NT2/D1 (cell line): ENCODE results near the gene BRD9.

Experiments
- YY1 ChIP-seq: IDR thresholded peaks from 2 replicates; pipeline ENCODE4 v1.6.1; 2011; ENCODE audit not compliant: insufficient read length, insufficient read depth
- ZNF274 ChIP-seq: IDR thresholded peaks from 2 replicates; pipeline ENCODE4 v1.6.1; 2011; ENCODE audit warnings: mild to moderate bottlenecking, low read depth, low read length

GRCh38 chr5:872301-872700, 20.3 kb downstream of the BRD9 start:
- no peak for TF ChIP-seq YY1
- no peak for TF ChIP-seq ZNF274
